Fibroblast of skin of right biceps (primary cell): Measurements from ENCODE around the gene SLC40A1.

Experiments used
- DNase-seq: peaks from one replicate; pipeline ENCODE4 v3.0.0-alpha.2; 2013

SLC40A1 gene

DNA sequence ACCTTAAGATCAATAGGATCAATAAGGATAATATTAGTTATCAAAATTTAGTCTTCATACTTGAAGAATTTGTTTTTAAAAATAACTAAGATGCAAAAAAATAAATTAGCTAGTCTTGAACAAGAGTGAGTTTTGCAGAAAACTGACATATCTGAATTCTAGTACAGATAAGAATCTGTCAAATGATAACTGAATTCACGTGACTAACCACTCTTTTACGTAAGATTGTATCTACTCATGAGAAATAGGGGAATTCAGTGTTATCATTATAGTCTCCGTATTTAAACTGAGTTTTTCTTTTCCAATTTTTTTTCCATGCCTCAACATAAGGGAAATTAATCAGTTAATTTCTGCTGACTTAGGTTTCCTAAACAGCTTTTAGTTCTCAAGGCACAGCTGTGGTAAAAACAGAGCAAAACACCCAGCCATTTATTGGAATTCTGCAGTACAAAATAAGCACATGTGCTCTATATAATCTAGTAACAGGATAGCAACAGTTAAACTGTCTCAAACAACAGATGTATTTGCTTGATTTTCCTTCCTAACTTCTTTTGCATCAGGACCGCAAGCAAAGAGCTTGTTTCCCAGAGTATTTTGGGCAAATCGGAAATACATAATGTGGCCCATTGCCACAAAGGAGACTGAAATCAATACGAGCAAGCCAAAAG, 19.1 kb downstream of the SLC40A1 start:
- DNase-seq = no peak

DNA sequence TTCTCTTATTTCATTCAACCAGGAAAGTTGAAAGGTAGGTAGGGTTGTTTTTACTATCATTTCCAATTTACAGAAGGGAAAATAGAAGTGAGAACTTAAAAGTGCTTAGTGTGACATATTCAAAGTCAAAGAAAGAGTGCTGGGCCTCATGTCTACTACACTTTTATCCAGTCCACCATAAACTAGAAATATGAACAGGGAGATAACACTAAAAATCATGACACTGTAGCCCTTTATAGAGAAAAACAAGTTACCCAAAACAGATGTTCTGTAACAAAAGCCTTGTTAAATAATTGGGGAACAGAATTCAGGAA, 20.4 kb downstream of the SLC40A1 start:
- no peak for DNase-seq

DNA sequence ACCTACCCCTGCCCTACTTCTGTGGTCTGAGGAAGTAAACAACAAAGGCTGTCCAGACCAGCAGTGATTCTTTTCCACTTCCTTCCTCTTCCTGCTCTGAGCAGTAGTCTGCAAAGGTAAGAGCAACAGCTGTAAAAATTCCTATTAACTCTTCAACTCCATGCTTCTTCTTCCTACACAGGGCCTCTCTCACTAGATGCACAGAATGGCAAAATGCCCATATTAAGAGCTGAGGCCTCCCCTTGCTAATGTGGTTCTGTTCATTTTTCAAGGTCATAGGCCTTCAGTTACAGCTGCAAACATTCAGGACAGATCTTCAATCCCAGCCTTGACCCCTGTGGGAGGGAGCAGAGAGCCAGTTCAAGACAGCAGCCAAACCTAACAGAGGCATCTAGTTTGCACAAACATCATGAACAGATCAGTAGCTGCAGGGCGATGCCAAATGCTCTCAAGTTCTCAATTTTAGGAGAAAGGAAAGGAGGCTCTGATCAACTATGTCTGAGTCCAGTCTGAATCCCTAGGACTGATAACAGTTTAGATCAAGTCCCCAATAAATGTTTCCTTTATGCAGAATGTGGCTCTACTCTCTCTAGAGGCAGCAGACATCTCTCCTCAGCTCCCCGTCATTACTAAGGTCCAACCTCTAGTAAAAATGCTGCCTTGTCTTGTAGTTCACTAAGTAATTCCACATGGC, 20.9 kb downstream of the SLC40A1 start:
- DNase-seq = no peak

DNA sequence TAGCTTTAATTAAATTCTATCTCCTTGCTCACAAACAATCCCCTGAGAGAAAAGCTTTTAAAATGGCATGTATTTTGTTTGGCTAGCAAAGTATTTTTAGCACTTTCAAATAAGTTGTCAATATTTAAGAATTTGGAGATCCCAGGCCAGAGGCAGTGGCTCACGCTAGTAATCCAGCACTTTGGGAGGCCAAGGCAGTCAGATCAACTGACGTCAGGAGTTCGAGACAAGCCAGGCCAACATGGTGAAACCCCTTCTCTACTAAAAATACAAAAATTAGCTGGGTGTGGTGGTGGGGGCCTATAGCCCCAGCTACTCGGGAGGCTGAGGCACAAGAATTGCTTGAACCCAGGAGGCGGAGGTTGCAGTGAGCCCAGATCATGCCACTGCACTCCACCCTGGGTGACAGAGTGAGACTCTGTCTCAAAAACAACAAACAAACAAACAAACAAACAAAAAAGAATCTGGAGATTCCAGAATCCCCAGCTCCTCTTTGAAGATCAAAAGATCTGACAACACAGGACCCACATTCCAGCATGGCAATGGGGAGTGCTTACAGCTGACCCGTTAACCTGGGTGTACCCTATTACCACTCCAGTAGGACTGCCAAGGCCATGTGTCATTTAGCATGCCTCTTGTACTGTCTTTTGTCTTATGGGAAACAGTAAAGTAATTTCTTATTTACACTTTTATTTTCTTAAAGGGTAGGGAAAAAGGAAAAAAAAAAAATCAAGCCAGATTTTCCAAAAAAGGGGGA, 21.9 kb downstream of the SLC40A1 start:
- DNase-seq = no peak

DNA sequence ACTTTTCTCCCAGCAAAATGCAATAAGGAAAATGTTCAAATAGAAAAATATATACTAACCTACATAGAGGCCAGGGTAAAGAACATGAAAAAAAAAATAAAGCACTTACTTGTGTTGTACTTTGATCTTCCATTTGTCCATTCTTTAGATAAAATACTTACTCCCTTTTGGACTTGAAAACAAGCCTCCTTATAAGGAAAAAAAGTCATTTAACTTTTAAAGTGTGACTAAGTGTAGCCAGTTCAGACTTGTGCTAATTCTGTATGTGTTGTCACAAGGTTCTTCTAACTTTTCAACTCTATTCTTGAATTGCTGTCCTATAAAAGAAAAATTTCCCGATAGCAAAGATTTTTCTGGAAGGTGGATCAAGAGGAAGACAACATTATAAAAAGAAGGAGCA, 23.2 kb downstream of the SLC40A1 start:
- DNase-seq = no peak

DNA sequence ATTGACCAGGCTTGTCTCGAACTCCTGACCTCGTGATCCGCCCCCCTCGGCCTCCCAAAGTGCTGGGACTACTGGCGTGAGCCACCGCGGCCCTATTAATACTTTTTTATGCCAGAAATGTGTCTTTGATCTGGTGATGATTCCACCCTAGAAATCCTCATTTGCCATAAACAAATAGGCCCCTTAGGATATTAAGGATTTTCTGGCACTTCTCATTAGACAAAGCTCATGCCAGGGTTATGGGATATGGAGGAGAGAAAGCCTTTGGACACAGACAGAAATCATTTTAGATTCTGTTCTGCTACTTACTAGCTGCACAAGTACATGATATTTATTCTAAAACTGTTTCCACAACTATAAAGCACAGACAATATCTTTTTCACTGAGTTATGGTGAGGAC, 24.1 kb downstream of the SLC40A1 start:
- no peak for DNase-seq

DNA sequence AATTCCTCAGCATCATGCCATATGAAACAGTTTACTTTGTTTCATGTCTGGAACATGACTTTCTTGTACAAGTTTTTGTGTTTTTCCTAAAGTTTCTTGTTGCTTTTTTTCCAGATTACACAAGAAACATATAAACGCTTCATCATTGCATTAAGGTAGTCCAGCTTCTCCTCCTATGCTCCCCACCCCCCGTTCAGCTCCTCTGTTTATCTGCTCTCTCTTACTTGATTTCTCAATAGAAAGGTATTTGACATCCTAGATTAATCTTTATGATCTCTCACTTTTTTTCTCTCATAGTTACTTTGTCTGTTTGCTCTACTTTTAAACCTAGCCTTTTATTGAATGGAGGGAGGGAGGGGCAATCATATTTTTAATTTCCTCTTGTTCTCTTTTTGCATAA, 25.4 kb downstream of the SLC40A1 start:
- DNase-seq = peak; percentile 57

DNA sequence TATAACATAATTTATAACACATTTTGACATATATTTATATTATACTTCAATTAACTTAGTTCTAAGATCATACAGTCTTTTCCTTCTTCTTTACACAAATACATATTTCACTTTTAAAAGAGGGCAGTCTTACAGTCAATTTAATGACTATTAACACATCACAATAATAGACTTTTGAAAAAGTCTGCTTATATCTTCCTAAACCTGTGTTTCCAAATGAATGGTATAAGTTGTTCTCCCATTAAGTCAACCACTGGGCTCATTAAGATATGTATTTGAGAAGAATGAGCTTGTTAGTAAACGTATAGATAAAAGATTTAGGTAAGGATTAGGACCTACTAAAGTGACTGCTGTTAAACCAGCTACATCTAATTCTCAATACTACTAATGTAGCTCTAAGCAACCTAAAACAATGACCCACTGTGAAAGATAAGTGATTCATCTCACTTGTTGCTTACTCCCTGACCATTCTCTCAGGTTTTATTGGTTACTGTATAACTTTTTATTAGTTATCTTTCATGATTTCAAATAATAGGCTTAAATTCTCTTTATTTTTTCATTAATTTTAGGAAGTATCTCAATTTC, 27.0 kb downstream of the SLC40A1 start:
- no peak for DNase-seq

DNA sequence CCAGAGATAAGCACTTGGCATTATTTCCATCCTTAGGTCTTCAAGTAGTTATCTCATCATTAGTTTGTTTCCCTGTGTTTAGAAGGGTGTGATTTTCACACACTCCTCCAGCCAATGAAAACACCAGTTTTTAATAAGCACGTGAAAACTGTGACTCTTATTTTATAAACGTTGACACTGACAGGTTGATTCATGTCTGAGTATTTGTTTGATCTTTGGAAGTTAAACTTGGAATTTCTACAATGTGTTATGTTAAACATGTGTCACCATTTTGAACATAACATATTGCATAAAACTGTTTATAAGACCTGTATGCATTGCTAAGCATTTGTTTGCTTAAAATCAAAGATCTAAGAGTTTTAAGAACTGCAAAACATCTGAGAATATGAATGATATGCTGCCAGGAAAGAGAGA, 27.6 kb downstream of the SLC40A1 start:
- DNase-seq = no peak

DNA sequence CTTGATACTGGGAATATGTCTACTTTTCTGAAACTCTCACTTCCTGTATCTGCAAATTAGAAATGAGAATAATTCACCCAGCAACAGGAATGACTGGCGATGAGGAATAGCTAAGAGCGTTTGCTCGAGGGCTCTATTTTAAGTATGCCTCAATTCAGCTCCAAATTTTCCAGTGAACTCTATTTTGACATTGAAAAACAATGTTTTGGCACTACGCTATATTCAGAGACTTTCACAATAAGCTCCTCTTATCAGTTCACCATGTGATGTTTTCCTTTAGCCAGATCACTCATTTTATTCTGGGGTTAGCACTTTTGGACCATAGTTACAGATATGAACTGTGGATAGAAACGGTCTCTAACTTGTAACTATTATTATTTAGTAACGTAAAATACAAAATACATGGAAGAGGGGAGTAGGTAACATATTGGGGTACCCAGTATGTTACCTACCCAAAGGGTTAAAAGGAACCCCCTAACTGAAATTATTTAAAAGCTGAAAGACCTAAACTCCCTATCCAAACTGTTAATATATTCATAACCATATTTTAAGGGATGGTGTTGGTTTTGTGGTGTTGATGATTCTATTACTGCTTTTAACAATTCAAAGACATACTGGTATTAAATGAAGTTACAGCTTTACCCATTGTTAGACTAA, 28.1 kb downstream of the SLC40A1 start:
- no peak for DNase-seq

DNA sequence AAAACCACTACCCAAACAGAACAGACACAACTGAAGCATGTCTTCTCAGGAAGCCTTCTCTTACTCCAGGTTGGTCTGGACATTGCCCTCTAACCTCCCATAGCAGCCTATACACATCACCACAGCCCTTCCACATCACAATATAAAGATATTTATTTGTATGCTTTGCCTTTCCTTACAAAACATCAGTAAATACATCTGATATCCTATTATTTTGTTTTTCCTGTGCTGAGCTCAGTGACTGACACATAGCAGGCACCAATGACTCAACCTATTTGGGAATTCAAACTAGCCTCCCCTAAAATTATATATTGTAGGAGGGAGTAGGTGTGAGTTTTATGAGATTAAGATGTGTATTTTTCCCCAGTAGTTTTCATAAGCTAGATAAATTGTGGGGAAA, 28.8 kb downstream of the SLC40A1 start:
- no peak for DNase-seq

DNA sequence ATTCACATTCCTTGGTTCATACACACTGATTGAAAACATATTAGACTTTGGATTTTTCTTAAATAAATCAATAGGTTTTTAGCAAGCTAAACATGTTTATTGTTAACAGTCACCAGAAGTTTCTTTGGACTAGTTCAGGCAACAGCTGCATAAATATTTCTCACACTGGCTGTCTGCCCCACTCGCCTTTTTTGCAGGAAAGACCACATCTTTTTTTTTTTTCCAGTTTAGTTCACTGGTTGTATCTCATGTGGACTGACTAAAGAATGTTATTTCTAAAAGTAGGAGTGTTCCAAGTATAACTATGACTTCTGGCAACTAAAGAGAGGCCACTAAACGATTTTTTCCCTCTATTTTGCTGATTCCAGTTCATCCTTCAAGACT, 31.1 kb downstream of the SLC40A1 start:
- peak; percentile 44 for DNase-seq

DNA sequence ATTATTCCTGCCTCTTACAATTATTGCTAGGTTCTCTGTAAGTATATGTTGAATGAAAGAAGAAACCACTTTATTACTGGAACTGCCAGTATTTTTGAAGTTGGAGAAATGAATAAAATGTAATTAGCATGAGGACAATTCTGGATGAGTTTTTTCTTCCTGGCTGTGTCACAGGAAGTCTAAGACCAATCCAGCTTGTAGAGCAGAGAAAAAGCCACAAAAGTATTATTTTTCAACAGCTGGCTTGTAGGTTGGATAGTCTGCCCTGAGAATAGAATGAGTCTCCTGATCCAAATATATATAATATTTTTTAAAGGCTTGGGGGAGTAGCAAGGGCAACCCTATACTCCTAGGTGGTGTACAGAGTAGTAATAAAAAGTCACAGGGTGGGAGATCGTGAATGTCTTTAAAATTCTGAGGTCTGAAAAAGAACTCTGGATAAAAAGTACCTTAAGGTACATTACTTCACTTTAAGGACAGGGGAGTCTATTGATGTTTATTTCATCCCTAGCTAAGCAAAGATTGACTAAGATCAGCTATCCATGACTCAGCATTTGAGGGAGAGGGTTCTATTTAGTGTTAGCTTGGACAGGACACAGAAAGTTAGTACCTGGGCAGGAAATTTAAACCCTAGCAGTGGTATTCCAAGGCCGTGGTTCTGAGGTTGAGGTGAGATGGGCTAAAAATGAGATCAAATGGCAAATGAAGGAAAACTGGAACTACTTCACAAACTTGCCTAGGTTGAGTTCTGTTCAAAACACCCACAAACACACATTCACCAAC, 31.7 kb downstream of the SLC40A1 start:
- no peak for DNase-seq

DNA sequence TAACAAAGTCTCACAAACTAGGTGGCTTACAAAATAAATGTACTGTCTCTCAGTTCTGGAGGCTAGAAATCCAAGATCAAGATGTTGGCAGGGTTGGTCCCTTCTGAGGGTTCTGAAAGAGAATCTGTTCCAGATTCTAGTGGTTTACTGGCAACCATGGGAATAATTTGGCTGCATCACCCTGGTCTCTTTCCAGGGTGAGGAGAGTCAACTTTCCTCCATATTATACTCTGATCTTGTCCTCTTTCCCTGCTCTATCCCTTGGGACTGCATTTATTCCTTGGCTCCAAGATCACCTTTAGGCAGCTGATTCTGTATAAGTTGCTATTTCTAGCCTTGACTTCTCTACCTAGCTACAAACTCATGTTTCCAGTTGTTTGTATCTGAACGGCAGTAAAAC, 35.2 kb downstream of the SLC40A1 start:
- DNase-seq = no peak

DNA sequence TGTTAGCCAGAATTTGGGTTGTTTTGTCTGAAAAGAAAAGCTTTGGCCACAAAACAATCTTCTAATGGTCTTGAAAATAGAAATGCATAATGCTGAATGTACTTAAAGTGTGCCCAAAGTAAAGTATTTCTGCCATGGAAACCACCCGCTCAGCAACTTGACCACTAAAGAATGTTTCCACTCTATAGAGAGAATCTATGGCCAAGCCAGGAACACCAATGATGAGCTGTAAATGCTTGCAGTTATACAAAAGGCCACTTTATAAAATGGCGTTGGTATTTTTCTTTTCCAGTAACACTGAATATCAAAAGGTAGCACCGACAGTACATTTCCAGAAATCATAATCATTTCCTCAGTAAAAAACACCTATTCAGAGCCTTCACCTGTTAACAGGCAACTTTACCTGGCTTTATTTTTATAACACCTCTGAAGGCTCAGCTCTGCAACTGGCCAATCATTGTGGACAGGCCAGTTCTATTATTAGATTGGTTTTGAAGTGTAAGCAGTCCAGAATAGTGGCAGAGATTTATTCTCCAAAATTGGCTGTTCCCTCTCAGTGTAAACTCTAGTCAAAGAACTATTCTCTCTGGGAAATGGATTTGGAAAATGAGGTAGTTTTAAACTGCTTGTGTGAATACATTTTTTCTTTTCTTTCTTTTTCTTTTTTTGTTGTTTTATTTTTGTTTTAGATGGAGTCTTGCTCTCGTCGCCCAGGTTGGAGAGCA, 36.1 kb downstream of the SLC40A1 start:
- DNase-seq = no peak

DNA sequence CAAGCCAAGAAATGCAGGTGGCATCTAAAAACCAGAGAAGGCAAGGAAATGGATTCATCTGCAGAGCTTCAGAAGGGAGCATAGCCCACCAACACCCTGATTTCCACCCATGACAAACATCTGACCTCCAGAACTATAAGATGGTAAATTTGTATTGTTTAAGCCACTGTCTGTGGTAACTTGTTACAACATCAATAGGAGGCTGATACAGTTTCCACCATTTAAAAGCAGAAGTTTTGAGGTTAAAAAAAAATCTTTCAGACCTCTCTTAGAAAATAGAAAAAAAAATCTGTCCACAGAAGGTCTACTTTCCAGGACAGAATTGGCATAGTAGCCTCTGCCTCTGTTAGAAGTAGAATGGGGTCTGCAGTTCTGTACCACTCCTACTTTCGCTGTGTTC, 37.2 kb downstream of the SLC40A1 start:
- no peak for DNase-seq

DNA sequence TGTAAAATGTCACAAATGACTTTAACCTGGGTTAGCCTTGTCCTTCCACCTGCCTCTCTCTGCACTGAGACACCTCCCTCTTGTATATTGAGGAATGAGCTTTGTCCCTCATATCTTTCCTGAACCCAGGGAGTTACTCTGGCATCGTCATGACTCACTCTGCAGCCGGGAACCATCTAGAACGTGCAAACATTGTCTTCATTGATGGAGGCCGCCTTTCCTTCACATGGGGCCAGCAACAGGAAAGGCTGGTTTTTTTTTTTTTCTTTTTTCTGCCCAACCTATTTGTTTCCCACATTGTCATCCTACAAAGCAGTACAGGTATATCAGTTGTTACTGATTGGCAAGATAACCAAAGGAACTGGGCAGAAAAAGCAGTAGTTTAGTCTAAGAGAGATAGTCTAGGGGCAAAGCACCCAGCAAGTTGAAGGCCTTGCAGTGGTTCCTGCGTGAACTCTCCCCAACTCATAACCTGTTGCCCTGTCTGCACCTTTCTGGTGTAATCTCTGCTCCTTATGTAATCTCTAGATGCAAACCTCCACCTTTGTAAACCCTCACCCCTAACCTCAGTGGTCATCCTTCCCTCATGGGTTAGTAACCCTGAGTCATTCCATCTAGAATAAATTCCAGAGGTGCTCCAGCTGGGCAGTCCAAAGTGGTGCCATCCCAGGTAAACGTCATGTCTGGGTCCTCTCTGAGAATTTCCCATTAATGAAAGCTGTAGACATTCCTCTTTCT, 38.3 kb downstream of the SLC40A1 start:
- DNase-seq = no peak

DNA sequence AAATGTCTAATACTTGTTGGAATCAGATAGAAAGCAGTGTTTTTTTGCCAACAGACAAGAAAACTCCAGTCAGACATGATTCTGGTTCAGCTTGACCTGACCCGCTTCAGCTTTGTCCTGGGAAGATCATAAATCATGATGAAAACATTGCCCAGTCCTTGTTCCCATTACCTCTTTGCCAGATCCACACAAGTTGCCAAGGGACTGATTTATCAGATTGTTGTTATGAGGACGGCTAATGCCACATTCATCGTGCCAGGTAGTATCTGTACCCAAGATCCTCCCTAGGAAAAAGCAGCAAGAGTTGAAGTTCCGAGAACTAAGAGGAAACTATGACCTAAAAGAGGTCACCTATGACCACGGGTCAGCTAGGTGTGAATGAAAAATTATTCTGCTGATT, 39.0 kb downstream of the SLC40A1 start:
- DNase-seq = no peak

DNA sequence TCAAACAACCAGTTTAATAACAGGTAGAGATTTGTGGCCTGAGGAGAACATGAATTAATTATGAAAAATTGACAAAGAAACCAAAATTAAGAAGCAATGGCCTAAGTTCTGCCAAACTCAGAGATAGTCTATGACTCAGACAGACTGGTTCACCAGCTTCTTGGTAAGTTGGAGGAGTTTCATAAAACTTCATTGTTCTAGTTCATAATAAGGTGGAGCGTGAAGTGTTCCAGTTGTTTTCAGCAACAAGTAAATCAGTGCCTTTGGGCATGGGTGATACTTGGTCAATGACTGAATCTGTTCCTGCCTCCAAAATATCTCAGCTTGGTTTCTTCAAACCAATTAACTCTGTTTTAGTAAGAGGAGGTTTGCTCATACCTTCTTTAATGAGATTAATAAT, 40.0 kb downstream of the SLC40A1 start:
- DNase-seq = no peak

DNA sequence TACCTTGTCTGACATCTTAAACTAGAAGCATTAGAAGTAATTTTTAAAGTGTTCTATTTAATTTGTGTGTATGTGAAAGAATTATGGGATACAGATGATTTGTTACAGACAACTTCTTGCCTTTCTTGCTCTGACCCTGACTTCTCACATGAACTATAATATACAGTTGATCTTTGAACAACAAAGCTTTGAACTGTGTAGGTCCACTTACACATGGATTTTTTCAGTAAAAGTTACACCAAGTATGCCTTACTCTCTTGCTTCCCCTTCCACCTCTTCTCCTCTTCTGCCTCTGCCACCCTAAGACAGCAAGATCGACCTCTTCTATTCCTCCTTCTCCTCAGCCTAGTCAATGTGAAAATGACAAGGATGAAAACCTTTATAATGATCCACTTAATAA, 42.2 kb downstream of the SLC40A1 start:
- DNase-seq = no peak

DNA sequence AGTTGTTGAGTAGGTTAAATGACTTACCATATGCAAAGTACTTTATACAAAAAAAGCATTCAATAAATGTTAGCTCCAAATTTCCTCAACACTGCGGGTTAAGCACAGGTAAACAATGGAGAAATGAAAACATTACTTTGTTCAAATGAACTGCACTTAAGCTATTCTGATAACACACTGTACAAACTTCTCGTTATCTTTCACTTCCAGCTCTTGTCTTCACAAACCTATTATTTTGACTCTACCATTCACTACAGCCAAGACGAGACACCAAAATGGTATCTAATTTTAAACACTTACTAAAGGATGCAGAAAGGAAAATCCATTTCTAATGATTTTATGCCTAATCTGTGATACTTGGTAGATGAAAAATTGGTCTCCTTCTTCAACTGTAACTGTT, 43.8 kb downstream of the SLC40A1 start:
- DNase-seq = no peak
